Panc1 (cell line): ENCODE data around the gene CCNYL1. TPM values are rescaled to one million over a fixed set of nuclear protein-coding genes. Genes with fewer than 3 reads are reported as not detected.

Source experiments
- ATAC-seq: fragments of 200-7000 bp; cut with Tn5 transposase; 2 replicates; pipeline ENCODE4 v1.9.1; 2020; ENCODE audit warnings: mild to moderate bottlenecking, moderate library complexity
- BruUV-seq: library from RNA; stranded (reverse); fragments of 400-500 nt; replicated peaks from 2 replicates; lab custom pipeline; 2021; lab: Mats Ljungman, UMichigan
- CTCF ChIA-PET: fragments of 300-600 bp; sonication (Branson Sonifier 250); formaldehyde crosslinking; loops from one replicate; lab custom pipeline; 2022; ENCODE audit warnings: antibody characterized with exemption; lab: Charles Lee
- POLR2A ChIA-PET: fragments of 300-600 bp; sonication (Branson Sonifier 250); formaldehyde crosslinking; loops from one replicate; lab custom pipeline; 2022; ENCODE audit warnings: antibody characterized with exemption; lab: Charles Lee
- DNase-seq: peaks from one replicate; pipeline ENCODE4 v3.0.0-alpha.2; 2010; ENCODE audit warnings: low read depth, low spot score
- H3K27ac ChIP-seq: 2 replicates; pipeline ENCODE4 v1.5.1; 2011; ENCODE audit warnings: mild to moderate bottlenecking, low read length, inconsistent platforms
- H3K27me3 ChIP-seq: fragments of 200-500 bp; sonication (Bioruptor generic); 2 replicates; pipeline ENCODE4 v1.6.0; 2014; ENCODE audit warnings: low read length, inconsistent platforms; ENCODE audit not compliant: control insufficient read depth, insufficient read depth
- H3K36me3 ChIP-seq: fragments of 200-500 bp; sonication (Bioruptor generic); 2 replicates; pipeline ENCODE4 v1.5.1; 2014; ENCODE audit warnings: inconsistent platforms, mild to moderate bottlenecking, low read length, moderate library complexity; ENCODE audit not compliant: control insufficient read depth, insufficient read depth
- H3K4me1 ChIP-seq: 2 replicates; pipeline ENCODE4 v1.5.1; 2011; ENCODE audit warnings: inconsistent platforms, mild to moderate bottlenecking, low read length, moderate library complexity; ENCODE audit not compliant: control insufficient read depth, insufficient read depth
- H3K4me3 ChIP-seq, 2 experiments: 2 replicates each; pipeline ENCODE4 v1.5.1; 2011 to 2012; ENCODE audit warnings: low read depth in 2 of 2, low read length in 2 of 2, mild to moderate bottlenecking in 2 of 2, inconsistent platforms in 1 of 2, moderate library complexity in 1 of 2
- H3K9me3 ChIP-seq: fragments of 200-500 bp; sonication (Bioruptor generic); 2 replicates; pipeline ENCODE4 v1.5.1; 2014; ENCODE audit warnings: low read depth, mild to moderate bottlenecking, inconsistent platforms, low read length, moderate library complexity; ENCODE audit not compliant: control insufficient read depth, insufficient read depth
- POLR2AphosphoS5 ChIP-seq: IDR thresholded peaks from 2 replicates; pipeline ENCODE4 v1.6.1; 2012; ENCODE audit warnings: mild to moderate bottlenecking, low read depth, low read length, moderate library complexity
- SIN3A ChIP-seq: IDR thresholded peaks from 2 replicates; pipeline ENCODE4 v1.6.1; 2012; ENCODE audit warnings: low read depth, mild to moderate bottlenecking, low read length, moderate library complexity, borderline replicate concordance; ENCODE audit not compliant: insufficient read depth
- TCF7L2 ChIP-seq: IDR thresholded peaks from 2 replicates; pipeline ENCODE4 v1.6.1; 2011; ENCODE audit warnings: mild to moderate bottlenecking, low read depth, low read length, inconsistent platforms
- in situ Hi-C: cut with HindIII; loops from 2 replicates; pipeline ENCODE4 v1.10.0; 2016; ENCODE audit warnings: low sequenced_read_pairs, low pct_unique_long_range_greater_than_20kb
- intact Hi-C: fragments of 100-400 bp; cut with micrococcal nuclease; formaldehyde crosslinking; loops from one replicate; pipeline ENCODE4 v1.10.0; 2022; ENCODE audit not compliant: unreplicated experiment
- total RNA-seq: library from RNA; stranded (reverse); gene quantifications from one replicate; pipeline ENCODE4 v1.2.1, GENCODE V29; 2021; ENCODE audit not compliant: unreplicated experiment
- TF ChIP-seq, protein P1 (sequence below): fragments of 450-650 bp; IDR thresholded peaks from 2 replicates; pipeline ENCODE4 v1.5.1; 2017; ENCODE audit warnings: mild to moderate bottlenecking
- TF ChIP-seq, protein P2 (sequence below), 2 experiments: IDR thresholded peaks; 2 replicates each; pipeline ENCODE4 v1.6.1; 2011 to 2012; ENCODE audit warnings: low read depth in 2 of 2, control low read depth in 1 of 2, low read length in 1 of 2, mild to moderate bottlenecking in 1 of 2, moderate library complexity in 1 of 2; ENCODE audit not compliant: insufficient read depth in 1 of 2

The CCNYL1 gene
- total RNA-seq, 1 experiment from 2014 or later: 31.4 TPM

DNA sequence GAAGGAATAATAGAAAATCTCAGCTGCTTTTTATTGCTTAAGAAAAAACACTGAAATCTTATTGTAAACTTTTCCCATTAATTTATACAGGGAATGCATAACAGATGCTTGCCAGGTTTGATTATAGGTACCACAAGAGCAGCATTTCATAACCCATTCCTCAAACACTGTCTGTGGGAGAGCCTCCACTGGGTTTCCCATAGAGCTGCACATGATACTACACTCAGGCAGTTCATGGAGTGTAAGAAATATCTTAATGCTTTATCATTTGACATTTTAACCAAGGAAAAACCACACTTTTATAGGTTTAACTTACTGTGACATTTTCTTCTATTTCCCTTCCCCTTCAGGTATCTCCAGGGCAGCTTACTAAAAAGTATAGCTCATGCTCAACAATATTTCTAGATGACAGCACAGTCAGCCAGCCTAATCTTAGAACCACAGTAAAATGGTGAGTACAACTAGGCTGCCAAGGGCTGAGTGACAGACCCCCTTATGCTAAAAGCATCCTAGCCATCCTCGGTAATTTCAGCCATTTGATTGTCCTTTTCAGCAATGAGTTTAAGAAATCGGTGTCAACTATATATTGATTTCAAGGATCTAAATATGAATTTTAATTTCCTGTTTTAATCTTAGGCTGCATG is 22.3 kb downstream of the CCNYL1 start:
- no peaks in the 10 kb centered on the region for H3K9me3 ChIP-seq
- H3K4me3 ChIP-seq: no peak overlapping the region
- DNase-seq (no peak), ATAC-seq (no peak)
- H3K27me3 ChIP-seq: no peaks in the 10 kb centered on the region
- CTCF ChIA-PET: interaction anchor here (0.6 to 1.4 kb wide), 3 partner anchors 16 to 1042 kb away, joined by 3 to 5 read pairs (median 4); partner anchors contain the start of gene METTL21A
- no peaks in the 10 kb centered on the region for H3K4me1 ChIP-seq
- H3K27ac ChIP-seq: no peak overlapping the region
- no peaks in the 10 kb centered on the region; the same call in 1 of the 2 replicates for H3K36me3 ChIP-seq
- in situ Hi-C loops: no loop called here
- POLR2A ChIA-PET: no interaction called here
- no TSS peak for BruUV-seq
- intact Hi-C loops: loop anchor here (5.0 kb wide), 1 partner anchor 106 kb away; the partner anchor contains the start of gene METTL21A
- TF ChIP-seq, protein P1, sequence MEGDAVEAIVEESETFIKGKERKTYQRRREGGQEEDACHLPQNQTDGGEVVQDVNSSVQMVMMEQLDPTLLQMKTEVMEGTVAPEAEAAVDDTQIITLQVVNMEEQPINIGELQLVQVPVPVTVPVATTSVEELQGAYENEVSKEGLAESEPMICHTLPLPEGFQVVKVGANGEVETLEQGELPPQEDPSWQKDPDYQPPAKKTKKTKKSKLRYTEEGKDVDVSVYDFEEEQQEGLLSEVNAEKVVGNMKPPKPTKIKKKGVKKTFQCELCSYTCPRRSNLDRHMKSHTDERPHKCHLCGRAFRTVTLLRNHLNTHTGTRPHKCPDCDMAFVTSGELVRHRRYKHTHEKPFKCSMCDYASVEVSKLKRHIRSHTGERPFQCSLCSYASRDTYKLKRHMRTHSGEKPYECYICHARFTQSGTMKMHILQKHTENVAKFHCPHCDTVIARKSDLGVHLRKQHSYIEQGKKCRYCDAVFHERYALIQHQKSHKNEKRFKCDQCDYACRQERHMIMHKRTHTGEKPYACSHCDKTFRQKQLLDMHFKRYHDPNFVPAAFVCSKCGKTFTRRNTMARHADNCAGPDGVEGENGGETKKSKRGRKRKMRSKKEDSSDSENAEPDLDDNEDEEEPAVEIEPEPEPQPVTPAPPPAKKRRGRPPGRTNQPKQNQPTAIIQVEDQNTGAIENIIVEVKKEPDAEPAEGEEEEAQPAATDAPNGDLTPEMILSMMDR: no peak
- no peak for TF ChIP-seq POLR2AphosphoS5
- TF ChIP-seq TCF7L2: no peak
- TF ChIP-seq SIN3A: no peak
- TF ChIP-seq, protein P2, sequence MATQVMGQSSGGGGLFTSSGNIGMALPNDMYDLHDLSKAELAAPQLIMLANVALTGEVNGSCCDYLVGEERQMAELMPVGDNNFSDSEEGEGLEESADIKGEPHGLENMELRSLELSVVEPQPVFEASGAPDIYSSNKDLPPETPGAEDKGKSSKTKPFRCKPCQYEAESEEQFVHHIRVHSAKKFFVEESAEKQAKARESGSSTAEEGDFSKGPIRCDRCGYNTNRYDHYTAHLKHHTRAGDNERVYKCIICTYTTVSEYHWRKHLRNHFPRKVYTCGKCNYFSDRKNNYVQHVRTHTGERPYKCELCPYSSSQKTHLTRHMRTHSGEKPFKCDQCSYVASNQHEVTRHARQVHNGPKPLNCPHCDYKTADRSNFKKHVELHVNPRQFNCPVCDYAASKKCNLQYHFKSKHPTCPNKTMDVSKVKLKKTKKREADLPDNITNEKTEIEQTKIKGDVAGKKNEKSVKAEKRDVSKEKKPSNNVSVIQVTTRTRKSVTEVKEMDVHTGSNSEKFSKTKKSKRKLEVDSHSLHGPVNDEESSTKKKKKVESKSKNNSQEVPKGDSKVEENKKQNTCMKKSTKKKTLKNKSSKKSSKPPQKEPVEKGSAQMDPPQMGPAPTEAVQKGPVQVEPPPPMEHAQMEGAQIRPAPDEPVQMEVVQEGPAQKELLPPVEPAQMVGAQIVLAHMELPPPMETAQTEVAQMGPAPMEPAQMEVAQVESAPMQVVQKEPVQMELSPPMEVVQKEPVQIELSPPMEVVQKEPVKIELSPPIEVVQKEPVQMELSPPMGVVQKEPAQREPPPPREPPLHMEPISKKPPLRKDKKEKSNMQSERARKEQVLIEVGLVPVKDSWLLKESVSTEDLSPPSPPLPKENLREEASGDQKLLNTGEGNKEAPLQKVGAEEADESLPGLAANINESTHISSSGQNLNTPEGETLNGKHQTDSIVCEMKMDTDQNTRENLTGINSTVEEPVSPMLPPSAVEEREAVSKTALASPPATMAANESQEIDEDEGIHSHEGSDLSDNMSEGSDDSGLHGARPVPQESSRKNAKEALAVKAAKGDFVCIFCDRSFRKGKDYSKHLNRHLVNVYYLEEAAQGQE (IDR thresholded peaks at IDR 0.05; ENCODE audit: insufficient read depth in 1 of 2, low read depth in 2 of 2, low read length in 1 of 2): no peak

DNA sequence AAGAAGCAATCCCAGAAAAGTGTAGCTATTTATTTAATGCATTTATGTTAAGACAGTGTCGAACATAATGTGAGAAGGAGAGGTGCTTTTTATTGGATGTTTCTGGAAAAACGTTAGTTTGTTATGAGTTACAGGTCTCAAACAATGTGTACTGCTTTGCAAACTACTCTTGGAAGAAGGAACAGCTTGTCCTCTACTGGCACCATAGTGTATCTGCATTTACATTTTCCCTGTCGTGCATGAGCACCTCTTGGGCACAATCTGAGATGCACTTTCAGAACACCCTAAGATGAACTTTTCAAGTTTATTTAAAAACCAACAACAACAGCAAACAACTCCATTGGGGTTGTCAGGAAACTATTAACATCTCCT is 22.8 kb downstream of the CCNYL1 start:
- POLR2A ChIA-PET: no interaction called here
- Histone ChIP-seq H3K36me3 (no peaks in the 10 kb centered on the region; the same call in 1 of the 2 replicates), H3K27ac (no peak overlapping the region), H3K9me3 (no peaks in the 10 kb centered on the region), H3K4me1 (no peaks in the 10 kb centered on the region), H3K27me3 (no peaks in the 10 kb centered on the region), H3K4me3 (no peak overlapping the region)
- DNase-seq (no peak), ATAC-seq (peak; percentile 89)
- in situ Hi-C loops: no loop called here
- TF ChIP-seq, protein P1: peak; percentile 72; the same call in 1 of the 2 replicates
- TF ChIP-seq TCF7L2: no peak
- no peak for TF ChIP-seq SIN3A
- no peak for TF ChIP-seq POLR2AphosphoS5
- TF ChIP-seq, protein P2 (IDR thresholded peaks at IDR 0.05; ENCODE audit: insufficient read depth in 1 of 2, low read depth in 2 of 2, low read length in 1 of 2): no peak
- CTCF ChIA-PET: interaction anchor here (0.6 to 1.5 kb wide), 5 partner anchors 15 to 1042 kb away, joined by 3 to 8 read pairs (median 4); partner anchors contain the start of gene METTL21A
- intact Hi-C loops: loop anchor here (5.0 kb wide), 1 partner anchor 107 kb away; the partner anchor contains the start of gene METTL21A
- TSS peak; percentile 16 for BruUV-seq
